HG03060 (cell line): ENCODE measurements around the gene APPBP2.

ENCODE experiments used
- ATAC-seq: cut with Tn5 transposase; IDR thresholded peaks from one replicate; pipeline ENCODE4 v1.9.1; 2021; ENCODE audit warnings: low read depth, moderate number of reproducible peaks; ENCODE audit not compliant: unreplicated experiment

The APPBP2 gene

GRCh38 chr17:60401819-60402218 is 124.2 kb downstream of the APPBP2 start:
- ATAC-seq = no peak

DNA sequence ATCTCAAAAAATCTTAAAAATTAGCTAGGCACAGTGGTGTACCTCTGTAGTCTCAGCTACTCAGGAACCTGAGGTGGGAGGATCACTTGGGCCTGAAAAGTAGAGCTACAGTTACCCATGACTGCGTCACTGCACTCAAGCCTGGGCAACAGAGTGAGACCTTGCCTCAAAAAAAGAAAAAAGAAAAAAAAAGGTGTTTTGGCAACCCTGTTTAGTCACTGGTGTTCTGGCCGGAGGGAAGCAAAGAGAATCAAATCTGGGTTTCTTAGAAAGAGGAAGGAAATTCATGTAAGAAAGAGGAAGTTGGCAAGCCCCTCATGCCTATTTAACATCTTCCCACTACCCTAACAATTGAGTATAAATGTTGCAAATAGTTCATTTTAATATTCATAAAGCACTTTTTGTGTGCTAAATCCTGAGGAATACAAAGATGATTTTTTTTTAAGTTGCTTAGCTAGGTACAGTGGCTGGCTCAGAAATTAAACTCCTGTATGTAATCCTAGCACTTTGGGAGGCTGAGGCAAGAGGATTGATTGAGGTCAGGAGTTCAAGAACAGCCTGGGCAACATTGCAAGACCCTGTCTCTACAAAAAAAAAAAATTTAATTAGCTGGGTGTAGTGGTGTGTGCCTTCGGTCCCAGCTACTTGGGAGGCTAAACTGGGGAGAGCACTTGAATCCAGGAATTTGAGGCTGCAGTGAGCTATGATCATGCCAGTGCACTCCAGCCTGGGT is 127.6 kb downstream of the APPBP2 start:
- peak; percentile 81 for ATAC-seq

- ATAC-seq = no peak
These were observed 129.6 kb downstream of the APPBP2 start for GRCh38 chr17:60396412-60396811.

DNA sequence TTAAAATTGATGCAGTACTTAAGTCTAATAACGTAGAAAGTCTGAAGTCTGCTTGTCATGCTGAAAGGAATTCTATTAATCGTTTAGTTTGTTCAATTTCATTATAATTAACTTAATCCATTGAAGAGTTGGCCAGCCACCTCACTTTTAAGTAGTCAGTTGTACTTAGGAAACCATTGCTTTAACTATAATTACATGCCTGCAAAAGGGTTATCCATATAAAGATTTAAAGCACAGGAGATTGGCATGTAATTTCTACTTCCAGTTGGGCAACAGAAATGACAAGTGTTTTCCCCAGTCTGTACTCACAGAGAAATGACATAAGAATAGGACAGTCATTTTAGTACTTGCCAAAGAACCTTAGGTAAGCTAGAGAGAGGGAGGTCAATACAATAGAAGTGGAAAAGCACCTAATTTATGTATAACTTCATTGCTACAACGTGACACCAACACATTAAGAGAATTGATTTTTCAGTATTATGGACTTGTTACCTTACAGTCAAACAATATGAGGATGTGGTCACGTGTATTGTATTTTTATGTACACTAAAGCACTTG is 130.5 kb downstream of the APPBP2 start:
- no peak for ATAC-seq

DNA sequence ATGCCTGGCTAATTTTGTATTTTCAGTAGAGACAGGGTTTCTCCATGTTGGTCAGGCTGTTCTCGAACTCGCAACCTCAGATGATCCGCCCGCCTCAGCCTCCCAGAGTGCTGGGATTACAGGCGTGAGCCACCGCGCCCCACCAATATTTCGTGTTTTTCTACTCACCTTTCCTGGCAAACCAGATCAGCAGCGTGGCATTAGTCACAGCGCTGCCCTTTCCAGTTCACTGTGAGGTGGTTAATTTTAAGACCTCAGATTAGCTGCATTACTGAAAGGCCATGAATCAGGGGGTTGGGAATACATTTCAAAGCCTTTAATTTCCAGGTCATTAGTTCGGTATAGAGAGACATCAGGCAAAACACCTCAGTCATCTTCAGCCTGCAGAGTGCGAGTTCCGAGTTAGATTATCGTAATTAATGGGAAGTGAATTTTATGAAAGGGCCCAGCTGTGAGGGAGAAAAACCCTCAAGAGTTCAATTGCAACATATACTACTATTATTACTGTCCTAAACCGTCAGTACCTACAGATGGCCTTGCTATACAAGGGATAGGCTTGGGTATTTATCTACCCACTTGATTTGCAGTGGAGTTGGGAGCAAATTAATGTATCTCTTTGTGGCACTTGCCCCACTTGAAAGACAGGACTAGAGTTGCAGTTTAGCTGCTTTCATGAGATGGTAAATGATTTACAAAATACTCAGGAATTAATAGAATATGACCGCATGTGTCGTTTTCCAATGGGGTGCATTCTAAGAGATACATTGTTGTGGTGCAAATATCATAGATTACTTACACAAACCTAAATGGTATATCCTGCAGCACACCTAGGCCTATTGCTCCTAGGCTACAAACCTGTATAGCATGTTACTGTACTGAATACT is 132.0 kb downstream of the APPBP2 start:
- ATAC-seq = no peak
